ENCODE data around the gene HIBCH. TPM values are rescaled to one million over a fixed set of nuclear protein-coding genes. Genes with fewer than 3 reads are reported as not detected.
A peak's percentile ranks its signal among the peaks of the same experiment; 100 is the strongest.
"Not testable (repeated sequence)": the region's sequence is repeated elsewhere in the genome, so short reads cannot be mapped to it uniquely, and the experiment has no call there.

The HIBCH gene
- total and polyA plus RNA-seq, 3 donors from 2014 or later, result 44.1 to 67.0 (median 46.1) TPM

DNA sequence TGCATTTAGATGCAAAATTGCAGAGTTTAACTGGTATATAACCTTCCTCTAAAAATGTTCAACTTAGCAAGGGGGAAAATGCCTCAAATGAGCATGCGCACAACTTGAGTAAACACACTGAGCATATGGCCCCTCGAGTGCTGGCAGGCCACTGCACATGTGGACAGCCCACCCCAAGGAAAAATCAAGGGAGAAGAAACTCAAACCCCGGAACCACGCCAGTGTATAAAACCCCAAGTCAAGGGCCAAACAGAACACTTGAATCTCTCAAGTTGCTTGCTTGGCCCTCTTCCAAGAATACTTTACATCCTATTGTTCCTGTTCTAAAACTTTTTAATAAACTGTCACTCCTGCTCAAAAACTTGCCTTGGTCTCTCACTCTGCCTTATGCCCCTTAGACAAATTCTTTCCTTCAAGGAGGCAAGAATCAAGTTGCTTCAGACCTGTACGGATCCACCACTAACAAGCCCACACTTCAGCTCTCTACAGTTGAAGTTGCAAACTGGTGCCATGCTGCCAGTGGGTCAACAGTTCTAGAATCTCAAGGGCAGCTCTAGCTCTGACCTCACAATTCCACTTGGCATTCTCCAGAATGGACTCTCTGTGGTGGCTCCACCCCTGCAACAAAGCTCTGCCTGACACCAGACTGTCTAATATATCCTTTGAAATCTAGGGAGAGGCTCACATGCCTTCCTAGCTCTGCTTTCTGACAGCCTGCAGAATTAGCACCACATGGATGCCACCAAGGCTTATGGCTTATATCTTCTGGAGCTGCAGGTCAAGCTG is 38.9 kb downstream of the HIBCH start:
- no peak overlapping the region for H3K27ac ChIP-seq
- H3K9me3 ChIP-seq, result no peaks in the 10 kb centered on the region
- TF ChIP-seq POLR2A (IDR thresholded peaks at IDR 0.05), result no peak
- TF ChIP-seq, protein P1, sequence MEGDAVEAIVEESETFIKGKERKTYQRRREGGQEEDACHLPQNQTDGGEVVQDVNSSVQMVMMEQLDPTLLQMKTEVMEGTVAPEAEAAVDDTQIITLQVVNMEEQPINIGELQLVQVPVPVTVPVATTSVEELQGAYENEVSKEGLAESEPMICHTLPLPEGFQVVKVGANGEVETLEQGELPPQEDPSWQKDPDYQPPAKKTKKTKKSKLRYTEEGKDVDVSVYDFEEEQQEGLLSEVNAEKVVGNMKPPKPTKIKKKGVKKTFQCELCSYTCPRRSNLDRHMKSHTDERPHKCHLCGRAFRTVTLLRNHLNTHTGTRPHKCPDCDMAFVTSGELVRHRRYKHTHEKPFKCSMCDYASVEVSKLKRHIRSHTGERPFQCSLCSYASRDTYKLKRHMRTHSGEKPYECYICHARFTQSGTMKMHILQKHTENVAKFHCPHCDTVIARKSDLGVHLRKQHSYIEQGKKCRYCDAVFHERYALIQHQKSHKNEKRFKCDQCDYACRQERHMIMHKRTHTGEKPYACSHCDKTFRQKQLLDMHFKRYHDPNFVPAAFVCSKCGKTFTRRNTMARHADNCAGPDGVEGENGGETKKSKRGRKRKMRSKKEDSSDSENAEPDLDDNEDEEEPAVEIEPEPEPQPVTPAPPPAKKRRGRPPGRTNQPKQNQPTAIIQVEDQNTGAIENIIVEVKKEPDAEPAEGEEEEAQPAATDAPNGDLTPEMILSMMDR (IDR thresholded peaks at IDR 0.05), result no peak
- WGBS, 2 donors, result 89 to 93% methylated on average over 5 of the region's 5 CpGs
- H3K4me1 ChIP-seq, result no peaks in the 10 kb centered on the region
- no peaks in the 10 kb centered on the region for H3K36me3 ChIP-seq (ENCODE audit: low read depth, missing control alignments)
- intact Hi-C loops (cut with DNase I; ENCODE audit: low total_unique reads), result no loop called here
- H3K27me3 ChIP-seq, result no peaks in the 10 kb centered on the region
- no peak for DNase-seq
- H3K4me3 ChIP-seq, result no peak overlapping the region

DNA sequence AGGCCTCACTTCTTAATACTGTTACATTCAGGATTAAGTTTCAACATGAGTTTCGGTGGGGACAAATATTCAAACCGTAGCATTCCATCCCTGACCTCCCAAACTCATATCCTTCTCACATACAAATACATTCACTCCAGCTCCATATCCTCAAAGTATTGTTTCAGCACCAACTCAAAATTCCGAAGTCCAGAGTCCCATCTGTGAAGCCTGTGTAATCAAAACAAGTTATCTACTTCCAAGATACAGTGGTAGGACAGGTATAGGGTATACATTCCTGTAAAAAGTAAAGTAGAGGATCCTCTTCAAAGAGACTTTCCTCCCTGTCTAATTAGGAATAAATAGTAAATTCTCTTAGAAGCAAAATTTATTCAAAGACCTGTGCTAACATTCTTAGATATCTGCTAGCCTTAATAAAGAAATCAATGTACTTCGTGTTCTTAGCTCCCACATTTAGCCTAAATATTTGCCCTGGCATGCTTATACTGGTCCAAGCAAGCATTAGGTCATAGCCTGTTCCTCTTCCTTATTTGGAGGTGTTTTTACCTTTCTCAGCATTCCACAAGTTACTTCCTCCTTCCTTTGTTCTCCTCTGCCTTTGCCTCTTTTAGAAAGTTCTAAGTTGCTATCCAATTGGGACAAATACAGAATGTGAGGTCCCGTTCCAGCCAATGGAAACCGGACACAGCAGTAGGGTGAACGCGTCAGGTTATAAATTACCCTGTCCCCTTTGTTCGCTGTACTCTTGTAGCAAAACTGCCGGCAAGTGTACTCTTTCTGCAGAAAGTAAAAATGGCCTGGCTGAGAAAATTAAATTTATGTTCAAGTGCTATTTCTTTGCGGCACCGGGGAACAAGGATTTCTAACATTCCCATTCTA is 40.1 kb downstream of the HIBCH start:
- intact Hi-C loops (cut with DNase I; ENCODE audit: low total_unique reads); H3K9me3 ChIP-seq; DNase-seq; H3K36me3 ChIP-seq (ENCODE audit: low read depth, missing control alignments); H3K4me3 ChIP-seq; H3K4me1 ChIP-seq; H3K27me3 ChIP-seq: not testable (repeated sequence)
- WGBS, 2 donors, result 68 to 76% methylated on average over 12 of the region's 12 CpGs
- peak overlapping the region in 1 of 2 donors; percentile 8 for H3K27ac ChIP-seq

DNA sequence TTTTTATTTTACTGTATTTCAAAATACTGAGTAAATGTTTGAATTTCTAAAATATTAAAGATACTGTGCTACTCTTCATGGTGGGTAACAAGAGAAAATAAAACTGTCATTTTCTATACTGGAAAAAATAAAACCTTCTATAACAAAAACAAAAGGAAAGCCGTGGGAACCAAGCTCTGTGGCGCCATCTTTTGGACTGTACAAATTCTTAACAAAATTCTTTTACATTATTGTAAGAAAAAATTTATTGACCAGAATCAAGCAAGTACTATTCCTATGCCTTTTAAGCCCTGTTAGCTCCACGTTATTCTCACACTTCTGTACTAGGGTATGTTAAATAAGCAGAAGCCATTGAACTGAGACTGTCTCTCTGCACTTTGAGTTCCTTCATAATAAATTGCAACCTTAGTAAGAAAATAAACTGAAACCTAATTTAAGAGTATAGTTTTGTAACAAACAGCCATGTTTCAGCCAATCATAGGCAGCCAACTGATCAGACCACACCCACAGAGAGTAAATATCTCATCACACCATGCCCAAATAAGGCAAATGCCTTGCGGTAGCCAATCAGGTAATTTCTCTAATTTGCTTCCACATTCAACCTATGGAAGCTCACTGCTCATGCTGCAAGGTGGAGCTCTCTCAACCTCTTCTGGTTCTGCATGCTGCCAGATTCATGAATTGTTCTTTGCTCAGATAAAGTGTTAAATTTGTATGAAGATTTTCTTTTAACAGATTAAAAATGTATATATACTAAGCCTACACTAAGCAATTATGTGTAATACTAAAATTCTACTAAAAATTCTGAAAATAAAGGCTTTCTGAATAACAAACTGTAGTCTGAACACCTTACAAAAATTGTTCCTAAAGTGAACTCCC is 42.2 kb downstream of the HIBCH start:
- Histone ChIP-seq H3K36me3 (ENCODE audit: low read depth, missing control alignments) (no peaks in the 10 kb centered on the region), H3K27ac (no peak overlapping the region), H3K27me3 (no peaks in the 10 kb centered on the region), H3K9me3 (no peaks in the 10 kb centered on the region), H3K4me1 (no peaks in the 10 kb centered on the region), H3K4me3 (no peak overlapping the region)
- intact Hi-C loops (cut with DNase I; ENCODE audit: low total_unique reads), result no loop called here
- WGBS, 2 donors, result 76 to 82% methylated on average over 4 of the region's 4 CpGs
- TF ChIP-seq POLR2A (IDR thresholded peaks at IDR 0.05), result no peak
- TF ChIP-seq, protein P1 (IDR thresholded peaks at IDR 0.05), result peak in 1 of 3 experiments; percentile 31
- DNase-seq, result no peak

DNA sequence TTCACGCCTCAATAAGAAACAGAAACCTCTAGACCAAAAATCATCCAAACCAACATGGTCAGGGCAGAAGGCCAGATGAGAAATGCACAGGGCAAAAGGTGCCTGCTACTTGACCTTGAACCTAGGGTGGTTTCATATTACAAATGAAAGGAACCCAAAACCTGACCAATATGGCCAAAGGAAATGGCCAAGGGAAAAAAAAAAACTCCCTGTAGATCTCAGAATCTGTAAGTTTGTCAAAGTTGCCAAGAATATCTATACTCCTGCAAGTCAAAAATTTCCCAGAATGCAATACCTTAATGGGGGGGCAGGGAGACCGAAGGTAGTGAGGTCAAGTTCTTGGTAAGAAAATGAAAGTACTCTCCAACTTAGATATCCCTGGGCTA is 47.2 kb downstream of the HIBCH start:
- Histone ChIP-seq H3K36me3 (ENCODE audit: low read depth, missing control alignments) (no peaks in the 10 kb centered on the region), H3K4me3 (no peak overlapping the region), H3K27ac (no peak overlapping the region), H3K4me1 (no peaks in the 10 kb centered on the region), H3K27me3 (no peaks in the 10 kb centered on the region), H3K9me3 (no peaks in the 10 kb centered on the region)
- 48 to 94% methylated on average over 2 of the region's 2 CpGs for WGBS, 2 donors
- intact Hi-C loops (cut with DNase I; ENCODE audit: low total_unique reads), result no loop called here
- TF ChIP-seq, protein P1 (IDR thresholded peaks at IDR 0.05), result no peak
- no peak for TF ChIP-seq POLR2A (IDR thresholded peaks at IDR 0.05)
- DNase-seq, result no peak

All from testis (tissue), 3 donors.